GM18508 (cell line): ENCODE results near the gene DAB2.

ENCODE experiments used
- ATAC-seq: cut with Tn5 transposase; IDR thresholded peaks from one replicate; pipeline ENCODE4 v1.9.1; 2021; ENCODE audit warnings: moderate number of reproducible peaks; ENCODE audit not compliant: insufficient read depth, unreplicated experiment

The DAB2 gene

DNA sequence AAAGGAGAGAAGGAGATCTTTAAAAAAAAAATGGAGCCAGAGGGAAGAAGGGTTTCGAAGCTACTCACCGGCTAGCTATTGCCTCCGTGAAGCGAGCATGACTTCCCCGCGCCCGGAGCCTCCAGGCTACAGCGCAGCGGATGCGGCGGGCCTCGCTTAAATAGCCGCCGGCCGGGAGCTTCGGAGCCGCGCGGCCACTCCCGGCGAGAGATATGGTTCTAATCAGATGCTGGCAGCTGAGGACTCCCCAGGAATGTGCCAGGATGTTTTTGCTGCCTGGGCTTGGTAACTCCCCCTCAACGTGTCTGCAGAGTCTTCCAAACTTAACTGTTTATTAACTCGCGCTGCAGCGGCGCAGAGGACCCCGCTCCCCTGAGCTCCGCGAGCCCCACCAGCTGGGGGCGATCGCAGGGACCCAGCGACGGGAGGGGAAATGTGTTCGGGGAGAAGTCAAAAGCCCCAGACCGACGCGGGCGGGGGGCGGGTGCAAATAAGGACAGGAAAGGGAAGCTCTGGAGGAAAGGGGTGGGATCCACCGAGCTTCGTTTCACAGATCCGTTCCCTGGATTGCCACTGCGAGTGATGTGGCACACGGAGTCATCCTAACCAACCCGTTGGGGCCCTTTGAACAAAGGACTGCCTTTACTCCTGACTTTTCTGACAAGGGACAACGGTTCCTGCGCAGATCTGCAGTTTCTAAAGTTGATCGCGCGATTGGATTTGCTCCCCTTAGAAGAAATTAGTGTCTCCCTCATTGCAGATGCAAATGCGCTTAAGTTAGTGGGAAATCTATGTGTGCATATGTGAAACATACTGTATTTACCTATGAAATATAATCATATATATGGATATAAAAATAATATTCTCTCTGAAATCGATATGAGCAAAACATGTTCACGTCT lies at the start of gene DAB2:
Gene DAB2, minus strand, starts transcription at position 245 of the 902 bp plus-strand sequence. CDS start 30,660 bp downstream, outside the sequence.
- ATAC-seq: no peak

DNA sequence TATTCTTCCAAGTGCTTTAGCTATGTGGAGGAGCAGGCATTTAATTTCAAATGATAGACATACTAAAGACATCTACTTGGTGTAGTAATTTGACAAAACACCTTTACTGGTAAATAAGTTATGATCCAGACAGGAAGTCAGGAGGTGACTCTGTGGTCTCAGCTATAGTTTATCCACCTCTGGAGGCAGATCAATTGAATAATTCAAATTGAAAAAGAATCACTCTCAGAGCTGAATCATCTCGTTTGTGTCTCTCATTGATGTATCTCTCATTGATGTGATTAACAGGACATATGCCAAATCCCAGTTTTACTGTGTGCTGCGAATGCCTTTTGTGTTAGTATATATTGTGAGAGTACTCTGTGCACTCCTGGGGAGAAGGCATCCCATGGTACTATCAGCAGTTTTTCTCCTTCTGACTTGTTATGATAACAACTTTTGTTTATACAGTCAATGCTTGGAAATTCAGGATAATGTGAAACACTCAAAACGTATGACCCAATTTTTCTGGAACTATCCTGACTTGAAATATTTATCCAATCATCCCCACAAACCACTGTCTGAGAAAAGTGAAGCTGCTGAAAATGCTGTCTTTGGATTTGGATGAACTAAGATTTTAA lies 48.5 kb upstream of the DAB2 start:
- ATAC-seq: no peak

DNA sequence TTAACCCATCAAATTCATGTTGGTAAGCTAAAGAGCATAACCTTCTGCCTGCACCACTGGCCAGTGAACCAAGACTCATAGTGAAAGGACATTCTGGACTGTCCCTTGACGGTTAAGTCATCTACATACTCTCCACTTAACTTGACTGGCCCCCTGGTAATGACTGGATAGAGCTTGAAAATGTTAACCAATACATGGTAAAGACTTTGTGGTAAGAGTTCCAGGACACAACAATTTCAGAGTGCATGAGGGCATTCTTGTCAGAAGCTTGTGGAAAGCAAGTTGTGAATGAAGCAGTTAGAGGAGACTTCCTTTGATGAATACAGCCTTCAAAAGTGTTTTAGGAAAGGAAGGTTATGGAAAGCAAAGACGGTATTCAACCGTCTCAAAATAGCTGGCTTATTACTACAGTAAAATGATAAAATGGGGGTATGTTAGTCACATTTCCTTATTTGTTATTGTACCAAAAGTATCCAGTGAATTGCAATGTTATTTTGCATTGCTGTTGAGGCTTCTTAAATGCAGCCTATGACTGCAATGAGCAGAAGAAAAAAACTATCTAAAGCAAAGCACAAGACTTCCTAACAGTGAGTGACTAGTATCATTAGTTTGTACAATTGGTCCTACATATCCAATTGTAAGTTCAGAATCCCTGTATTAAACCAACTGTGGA lies 47.2 kb upstream of the DAB2 start:
- no peak for ATAC-seq

DNA sequence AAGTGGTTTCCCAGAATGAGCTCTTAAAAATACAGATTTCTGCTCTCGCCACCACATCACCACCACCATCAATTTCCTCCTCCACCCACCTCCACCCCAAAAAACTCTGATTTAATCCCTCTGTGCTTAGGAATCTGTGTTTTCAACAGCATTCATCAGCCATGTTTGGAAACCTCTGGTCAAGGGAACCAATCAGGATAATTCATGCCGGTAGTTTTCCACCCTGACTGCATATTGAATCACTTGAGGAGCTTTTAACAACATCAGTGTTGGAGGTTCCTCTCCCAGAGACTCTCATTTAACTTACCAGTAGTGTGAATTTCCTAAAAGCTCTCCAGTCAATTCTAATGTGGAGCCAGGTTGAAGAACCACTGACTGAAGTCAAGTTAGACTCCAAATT lies 46.0 kb upstream of the DAB2 start:
- ATAC-seq: no peak

DNA sequence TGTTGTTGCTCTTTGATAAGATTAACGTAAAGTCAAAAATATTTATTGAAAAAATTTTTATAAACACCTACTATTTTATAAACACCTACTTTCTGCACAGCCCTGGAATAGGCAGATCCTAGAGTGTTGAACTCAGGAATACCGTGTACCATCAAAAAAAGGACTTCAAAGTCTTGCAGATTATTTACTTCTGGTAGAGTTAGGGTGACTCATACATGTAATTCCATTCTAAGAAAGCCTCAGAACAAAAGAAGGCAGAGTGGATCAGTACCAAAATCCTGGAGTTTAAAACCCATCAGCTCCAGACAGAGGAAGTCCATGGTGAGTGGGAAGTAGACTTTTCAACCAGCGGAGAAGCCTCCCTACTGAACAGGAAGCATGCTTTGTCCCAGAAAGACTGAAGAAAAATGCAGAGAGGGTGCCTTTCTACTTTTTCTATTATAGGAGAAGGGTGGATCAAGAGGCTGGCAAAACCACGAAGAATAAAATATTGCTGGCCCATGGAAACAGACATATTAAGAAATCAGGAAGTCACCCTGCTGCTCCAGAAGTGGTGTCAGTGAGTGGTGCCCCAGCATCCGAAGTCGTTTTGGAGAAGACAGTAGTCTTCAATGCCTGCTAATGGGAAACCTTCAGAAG lies 45.1 kb upstream of the DAB2 start:
- no peak for ATAC-seq

DNA sequence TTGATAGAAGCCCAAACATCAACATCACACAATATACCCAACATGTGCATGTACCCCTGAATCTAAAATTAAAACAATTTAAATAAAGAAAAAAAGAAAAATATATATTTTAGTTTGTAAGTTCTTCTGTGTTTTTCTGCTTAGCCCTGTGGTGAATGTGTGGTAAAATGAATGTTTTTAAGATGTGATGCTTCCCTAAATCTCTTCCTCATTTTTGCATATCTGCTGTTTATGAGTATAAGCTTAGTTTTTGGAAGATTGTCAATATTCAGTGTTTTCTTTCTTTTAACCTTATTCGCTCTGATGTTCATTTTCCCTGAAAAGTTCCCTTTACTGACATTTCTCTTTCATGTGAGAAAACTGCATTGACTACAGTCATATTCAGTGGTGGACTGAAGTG lies 44.4 kb upstream of the DAB2 start:
- ATAC-seq: no peak

DNA sequence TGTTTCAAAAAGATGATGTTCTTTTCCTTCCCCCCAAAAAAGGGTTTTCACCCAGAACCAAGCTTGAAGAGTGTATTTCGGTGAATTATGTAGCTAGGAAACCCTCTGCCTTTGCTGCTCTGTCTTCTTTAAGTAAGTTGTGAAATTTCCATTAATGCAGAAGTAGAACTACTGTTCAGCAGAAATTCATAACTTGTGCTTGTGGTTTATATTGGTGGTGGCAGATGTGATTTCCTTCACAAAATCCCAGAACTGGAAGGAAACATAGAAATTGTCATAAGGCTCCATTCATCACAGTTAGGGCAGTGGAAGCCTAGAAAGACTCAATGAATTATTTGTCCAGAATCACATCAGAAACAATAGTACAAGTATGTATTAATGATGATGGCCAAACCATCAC lies 42.1 kb upstream of the DAB2 start:
- ATAC-seq: no peak

DNA sequence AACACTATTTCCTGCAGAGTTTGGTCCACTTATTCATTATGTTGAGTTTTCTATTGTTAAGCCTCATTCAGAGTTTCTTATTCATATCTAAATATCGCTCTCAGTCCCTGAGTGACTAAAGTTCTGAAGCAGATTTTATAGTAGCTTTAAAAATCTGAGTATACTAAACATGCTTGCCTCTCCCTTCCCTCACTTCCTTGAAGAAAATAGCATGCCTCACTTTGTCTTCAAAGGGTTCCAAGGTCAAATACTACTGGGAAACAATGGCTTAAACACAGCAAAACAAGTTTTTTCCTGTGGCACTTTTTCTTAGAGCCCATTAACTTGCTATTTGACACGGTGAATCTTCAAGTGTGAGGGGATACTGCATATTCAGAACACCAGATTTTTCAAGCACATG lies 41.1 kb upstream of the DAB2 start:
- no peak for ATAC-seq

DNA sequence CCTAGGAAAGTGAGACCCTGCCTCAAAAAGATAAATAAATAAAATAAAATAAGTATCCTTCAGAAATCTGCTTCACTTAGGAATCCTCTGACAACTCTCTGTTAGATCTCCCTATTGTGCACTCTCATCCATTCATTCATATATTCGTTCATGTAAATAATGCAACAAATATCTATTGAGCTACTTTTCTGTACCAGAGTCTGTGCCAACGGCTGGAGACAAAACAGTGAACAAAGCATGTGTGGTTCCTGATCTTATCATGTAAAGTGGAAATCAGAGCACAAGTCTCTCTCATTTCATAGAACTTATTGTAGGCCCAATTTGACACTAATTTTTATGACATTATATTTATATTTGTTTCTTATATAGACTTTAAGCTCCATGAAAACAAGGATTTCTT lies 40.3 kb upstream of the DAB2 start:
- no peak for ATAC-seq

DNA sequence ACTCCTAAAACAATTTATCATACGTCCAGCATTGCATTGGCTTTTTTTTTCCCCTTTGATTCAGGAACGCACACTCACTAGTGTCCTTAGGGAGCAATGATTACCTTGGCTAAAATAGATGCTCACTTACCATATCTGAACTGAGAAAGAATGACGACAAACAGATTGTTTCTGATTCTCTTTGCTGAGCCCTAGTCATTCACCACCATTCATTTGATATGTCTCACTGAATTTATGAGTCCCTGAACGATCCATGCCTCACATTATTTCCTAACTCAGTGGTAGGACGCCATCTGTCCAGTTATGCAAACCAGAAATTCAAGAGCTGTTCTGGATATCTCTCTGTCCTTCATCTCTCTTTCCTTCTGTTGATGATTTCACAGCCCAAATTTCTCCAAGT lies 39.3 kb upstream of the DAB2 start:
- ATAC-seq: no peak

DNA sequence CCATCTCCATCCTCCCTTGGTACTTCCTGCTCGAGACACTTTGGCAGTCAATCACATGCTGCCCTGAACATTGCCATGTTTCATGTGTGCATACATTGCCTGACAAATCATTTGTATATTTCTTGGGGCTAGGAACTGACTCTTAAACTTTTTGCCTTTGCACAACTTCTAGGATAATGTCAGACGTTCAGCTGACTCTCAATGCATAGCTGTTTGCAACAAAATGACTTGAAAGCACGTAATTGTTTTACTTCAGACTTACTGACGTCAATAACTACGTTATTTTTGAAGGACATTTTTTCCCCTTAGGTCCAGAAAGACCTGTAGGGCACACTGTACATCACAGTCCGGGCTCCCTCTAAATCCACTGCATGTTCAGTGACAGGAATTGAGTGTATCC lies 37.4 kb upstream of the DAB2 start:
- ATAC-seq: no peak

DNA sequence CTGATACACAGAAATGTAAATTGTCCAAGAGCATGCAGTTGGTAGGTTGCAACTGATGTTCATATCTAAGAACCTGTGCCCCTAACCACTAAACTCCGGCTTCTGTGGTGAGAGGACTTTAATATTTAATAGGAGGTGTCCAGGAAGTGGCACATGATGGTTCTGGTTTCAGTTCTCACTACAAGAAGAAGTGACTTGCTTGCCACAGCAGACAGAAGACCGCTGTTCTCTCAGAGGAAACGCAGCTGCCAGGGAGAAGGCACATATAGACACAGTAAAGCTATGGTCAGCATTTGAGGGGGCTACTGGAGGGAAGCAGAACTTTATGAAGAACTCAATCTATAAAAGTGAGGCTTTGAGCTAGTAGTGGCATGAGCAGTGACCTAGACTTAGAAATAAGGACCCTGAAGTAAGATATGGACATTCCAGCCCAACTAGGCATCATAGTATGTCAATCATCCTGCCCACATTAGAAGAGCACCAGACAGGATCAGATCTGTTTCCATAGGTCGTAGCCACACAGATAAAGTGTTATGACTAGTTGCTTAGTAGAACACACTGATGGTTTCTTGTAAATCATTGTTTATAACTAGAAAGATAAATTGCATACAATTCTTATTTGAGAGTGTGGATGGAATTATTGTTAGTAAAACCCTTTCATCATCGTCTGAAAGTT lies 36.4 kb upstream of the DAB2 start:
- peak; percentile 99 for ATAC-seq

DNA sequence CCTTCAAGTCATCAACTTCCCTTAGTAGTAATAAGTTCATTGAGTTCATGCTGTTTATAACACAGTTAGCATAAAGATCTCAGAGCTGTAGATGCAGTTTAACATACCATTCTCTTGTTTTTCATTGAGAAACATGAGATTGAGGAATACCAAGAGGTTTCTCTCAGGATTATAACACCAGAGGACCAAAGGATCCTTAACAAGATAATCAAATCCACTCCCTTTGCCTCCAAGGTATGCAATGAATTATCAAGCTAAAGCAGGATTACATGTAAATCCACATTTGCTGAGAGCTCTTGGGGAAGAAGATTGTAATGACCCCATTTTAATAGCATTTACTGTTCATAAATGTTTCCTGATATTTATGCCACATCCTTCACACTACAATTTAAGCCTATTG lies 35.1 kb upstream of the DAB2 start:
- ATAC-seq: no peak

DNA sequence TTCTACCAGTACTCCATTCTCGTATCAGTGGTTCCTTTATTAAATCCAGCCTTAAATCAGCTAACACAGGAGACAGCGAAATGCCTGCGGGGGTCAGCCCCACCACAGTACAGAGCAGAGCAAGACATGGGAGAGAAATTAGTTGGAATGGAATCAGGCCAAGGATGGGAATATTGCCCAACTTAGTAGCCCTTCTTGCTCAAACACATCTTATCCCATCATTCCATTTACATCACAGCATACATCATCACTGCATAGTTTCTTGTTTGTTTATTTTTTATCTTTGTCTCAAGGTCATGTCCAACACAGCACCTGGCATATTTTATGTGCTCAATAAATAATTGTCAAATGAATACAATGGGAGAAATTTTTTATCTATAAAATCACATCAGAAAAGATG lies 34.3 kb upstream of the DAB2 start:
- ATAC-seq: no peak

DNA sequence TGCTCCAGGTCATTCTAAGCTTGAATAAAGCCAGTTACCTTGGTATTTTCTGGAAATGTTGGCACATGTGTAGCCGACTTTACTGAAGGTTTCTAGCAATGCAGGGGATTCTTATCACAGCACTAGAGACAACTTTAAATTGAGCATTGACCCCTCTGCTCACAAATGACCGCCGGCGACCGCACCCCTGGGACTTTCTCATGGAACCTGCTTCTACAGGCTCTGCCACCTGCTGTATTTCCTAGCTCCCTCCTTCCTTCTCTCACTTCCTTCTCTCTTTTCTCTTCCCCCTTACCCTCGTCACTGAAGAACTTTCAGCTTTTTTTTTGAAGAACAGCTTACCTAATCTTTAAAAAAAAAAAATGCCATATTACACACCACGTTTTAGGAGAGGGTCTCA lies 30.9 kb upstream of the DAB2 start:
- no peak for ATAC-seq

DNA sequence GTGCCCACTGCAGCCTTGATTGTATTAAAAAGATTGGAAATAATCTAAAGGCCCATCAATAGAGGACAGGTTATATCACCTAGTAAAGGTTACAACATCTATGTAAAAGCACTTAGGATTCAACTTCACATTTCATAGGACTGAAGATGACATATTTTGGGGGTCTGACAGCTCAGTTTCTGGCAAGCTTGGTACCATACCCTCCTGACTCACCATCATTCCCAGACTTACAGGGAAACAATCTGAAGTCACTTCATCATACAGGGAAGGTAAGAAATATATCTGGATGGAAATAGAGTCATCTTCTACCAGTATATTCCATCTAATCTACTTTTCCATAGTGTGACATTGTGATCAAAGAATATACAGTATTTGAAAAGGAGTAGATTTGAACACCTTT lies 28.8 kb upstream of the DAB2 start:
- ATAC-seq: no peak

DNA sequence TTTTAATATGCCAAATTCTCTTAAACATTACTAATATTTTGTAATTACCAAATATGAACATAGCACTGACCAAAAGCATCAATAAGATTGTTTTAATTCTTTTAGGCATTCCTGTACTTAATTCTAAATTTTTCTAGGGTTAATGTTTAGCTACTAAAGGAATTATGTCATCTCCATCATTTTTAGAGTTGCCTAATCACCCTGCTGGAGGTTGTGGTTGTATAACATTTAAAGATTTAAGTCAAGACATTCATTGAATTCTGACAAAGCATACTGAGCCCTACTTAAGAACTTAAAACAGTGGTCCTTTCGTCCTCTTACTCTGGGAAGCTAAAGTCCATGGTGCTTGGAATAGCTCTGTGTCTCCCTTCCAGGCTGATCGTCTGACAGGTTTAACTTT lies 28.1 kb upstream of the DAB2 start:
- ATAC-seq: no peak

DNA sequence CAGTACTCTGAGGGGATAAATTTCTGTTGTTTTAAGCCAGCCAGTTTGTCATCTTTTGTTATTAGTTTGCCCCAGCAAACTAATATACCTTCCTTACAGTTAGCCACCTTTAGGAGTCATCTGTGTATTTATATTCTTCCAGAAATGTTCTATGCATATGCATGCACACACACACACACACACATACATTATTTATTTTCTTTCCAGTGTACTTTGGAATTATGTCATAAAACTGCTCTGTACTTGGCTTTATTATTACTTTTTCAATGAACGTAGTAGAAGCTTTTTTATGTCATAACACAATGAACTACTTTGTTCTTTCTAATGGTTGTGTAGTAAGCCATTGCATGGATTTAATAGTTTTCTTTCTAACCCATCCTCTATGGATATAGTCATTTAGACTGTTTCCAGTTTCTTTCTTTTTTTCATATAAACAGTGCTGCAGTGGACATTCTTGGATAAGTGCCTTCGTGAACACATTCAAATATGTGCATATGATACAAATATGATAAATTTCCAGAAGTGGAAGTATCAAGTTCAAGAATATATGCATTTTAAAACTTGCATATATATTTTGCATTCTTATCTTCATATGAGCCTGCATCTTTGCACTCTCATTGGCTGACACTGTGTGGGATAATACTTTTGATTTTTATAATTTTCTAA lies 26.6 kb upstream of the DAB2 start:
- ATAC-seq: no peak

DNA sequence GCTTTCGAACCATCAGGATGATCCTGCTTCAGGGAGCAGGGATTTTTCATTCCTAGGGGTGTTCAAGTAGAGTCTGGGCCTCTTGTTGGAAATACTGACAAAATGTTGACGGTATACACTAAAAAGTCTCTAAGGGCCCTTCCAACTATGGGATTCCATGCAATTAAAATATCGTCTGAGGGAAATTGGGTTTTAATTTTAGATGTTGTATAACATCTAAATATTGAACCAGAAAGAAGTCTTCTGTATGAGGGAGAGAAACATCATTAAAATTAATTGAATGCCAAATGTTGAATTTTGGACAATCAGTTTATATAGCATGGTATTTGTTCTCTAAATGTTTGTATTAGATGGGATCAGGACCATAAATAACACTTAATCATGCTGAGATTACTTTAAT lies 25.7 kb upstream of the DAB2 start:
- no peak for ATAC-seq

DNA sequence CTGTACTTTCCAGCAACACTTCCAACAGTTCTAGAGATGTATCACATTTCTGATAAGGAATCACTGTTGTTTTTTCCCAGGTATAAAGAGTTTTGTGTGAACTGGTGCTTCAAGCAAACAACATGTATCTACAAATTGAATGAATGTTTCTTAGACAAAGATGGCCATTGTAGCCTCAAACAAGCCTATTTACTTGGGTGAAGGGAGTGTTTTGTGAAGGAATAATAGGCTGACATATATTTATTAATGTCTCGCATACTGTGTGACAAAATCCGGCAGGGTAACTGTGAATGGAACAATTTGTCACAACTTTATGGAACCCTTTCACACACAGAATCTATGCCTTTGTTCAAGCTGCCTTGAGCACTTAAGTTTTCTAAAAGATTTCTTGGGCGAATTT lies 24.8 kb upstream of the DAB2 start:
- ATAC-seq: no peak
